AG09309 (cell line): ENCODE results near the gene PHAX.
"Not testable (repeated sequence)": the region's sequence is repeated elsewhere in the genome, so short reads cannot be mapped to it uniquely, and the experiment has no call there.

ENCODE experiments used
- DNase-seq: peaks from one replicate; pipeline ENCODE4 v3.0.0-alpha.2; 2010; ENCODE audit warnings: low read depth
- H3K4me3 ChIP-seq: 2 replicates; pipeline ENCODE4 v1.5.1; 2011; ENCODE audit warnings: mild to moderate bottlenecking, low read depth, low read length, moderate library complexity; ENCODE audit not compliant: control insufficient read depth
- TF ChIP-seq, protein P1 (sequence below): IDR thresholded peaks from 2 replicates; pipeline ENCODE4 v1.5.1; 2011; ENCODE audit warnings: mild to moderate bottlenecking, low read depth, low read length, inconsistent platforms; ENCODE audit not compliant: insufficient read depth, control insufficient read depth; ENCODE audit errors: missing control alignments

Gene PHAX

GRCh38 chr5:126603402-126603991 is 2.8 kb downstream of the PHAX start:
- no peak for DNase-seq
- no peak overlapping the region for H3K4me3 ChIP-seq
- TF ChIP-seq, protein P1, sequence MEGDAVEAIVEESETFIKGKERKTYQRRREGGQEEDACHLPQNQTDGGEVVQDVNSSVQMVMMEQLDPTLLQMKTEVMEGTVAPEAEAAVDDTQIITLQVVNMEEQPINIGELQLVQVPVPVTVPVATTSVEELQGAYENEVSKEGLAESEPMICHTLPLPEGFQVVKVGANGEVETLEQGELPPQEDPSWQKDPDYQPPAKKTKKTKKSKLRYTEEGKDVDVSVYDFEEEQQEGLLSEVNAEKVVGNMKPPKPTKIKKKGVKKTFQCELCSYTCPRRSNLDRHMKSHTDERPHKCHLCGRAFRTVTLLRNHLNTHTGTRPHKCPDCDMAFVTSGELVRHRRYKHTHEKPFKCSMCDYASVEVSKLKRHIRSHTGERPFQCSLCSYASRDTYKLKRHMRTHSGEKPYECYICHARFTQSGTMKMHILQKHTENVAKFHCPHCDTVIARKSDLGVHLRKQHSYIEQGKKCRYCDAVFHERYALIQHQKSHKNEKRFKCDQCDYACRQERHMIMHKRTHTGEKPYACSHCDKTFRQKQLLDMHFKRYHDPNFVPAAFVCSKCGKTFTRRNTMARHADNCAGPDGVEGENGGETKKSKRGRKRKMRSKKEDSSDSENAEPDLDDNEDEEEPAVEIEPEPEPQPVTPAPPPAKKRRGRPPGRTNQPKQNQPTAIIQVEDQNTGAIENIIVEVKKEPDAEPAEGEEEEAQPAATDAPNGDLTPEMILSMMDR = no peak

DNA sequence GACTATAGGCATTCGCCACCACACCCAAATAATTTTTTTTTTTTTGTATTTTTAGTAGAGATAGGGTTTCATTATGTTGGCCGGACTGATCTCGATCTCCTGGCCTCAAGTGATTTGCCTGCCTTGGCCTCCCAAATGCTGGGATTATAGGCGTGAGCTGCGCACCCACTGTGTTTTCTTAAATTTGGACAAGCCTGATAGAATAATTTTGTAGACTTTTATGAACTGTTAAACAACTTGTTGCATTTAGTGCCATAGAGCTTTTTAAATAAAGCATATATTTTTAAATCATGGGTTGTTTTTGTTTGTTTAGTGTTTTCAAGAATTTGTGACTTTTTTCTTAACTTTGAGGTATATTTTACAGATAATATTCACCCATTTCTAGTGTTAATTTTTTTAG is 4.8 kb downstream of the PHAX start:
- H3K4me3 ChIP-seq = no peak overlapping the region
- no peak for DNase-seq
- TF ChIP-seq, protein P1 = no peak

DNA sequence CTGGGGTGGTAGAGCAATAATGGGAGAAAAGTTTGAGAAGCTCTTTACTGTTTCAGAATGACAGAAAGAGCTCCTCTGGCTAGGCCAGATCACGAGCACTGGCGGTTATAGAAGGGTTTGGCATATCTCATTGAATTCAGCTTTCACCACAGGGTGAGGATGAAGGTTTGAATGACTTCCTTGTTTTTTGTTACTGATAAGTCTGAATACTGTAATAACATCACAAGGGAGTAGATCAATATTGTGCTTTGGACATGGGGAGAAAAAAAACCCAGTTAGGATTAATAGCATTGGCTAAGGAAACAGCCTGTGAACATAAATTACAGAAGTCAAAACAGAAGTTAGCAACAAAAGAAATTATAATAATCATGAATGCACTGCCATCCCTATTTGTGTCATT is 9.4 kb downstream of the PHAX start:
- no peak for DNase-seq
- TF ChIP-seq, protein P1 = no peak
- H3K4me3 ChIP-seq = no peak overlapping the region

GRCh38 chr5:126610616-126611015 is 9.9 kb downstream of the PHAX start:
- TF ChIP-seq, protein P1 = no peak
- no peak for DNase-seq
- H3K4me3 ChIP-seq = no peak overlapping the region

GRCh38 chr5:126613941-126614592 is 13.3 kb downstream of the PHAX start:
- no peak for DNase-seq
- TF ChIP-seq, protein P1 = no peak
- H3K4me3 ChIP-seq = no peak overlapping the region

- no peak overlapping the region for H3K4me3 ChIP-seq
- DNase-seq = no peak
- TF ChIP-seq, protein P1 = no peak
Measured at GRCh38 chr5:126615286-126615685, 14.5 kb downstream of the PHAX start.

DNA sequence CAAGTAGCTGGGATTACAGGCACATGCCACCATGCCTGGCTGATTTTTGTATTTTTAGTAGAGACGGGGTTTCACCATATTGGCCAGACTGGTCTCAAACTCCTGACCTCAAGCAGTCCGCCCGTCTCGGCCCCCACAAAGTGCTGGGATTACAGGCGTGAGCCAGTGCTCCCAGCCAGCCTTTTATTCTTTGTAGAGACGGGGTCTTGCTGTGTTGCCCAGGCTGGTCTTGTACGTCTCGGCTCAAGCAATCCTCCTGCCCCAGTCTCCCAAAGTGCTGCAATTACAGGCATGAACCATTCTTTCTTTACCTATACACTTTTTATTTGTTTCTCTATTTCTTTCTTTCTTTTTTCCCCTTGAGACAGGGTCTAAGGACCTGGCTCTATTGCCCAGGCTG is 16.9 kb downstream of the PHAX start:
- DNase-seq, H3K4me3 ChIP-seq: not testable (repeated sequence)
